HG03066 (cell line): Measurements from ENCODE around the gene UNG.

ENCODE experiments used
- ATAC-seq: cut with Tn5 transposase; IDR thresholded peaks from one replicate; pipeline ENCODE4 v1.9.1; 2021; ENCODE audit warnings: low read depth; ENCODE audit not compliant: unreplicated experiment

The UNG gene

DNA sequence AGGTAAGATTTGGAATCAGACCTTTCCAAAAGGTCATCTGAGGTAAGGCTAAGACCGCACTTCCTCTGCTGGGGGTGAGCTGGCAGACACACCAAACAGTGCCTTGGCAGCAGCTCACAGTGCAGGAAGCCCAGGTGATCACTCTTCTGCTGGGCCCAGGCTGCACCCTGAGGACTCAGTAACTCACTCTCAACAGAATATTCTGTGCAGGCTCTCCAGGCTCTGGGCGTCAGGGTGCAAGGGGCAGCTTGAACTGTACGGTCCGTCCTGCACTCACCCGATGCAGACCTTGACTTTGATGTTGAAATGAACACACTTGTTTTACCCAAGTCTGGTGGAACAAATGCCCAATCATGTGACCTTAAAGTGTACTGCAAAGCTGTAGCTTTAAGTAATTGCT lies 10.1 kb upstream of the UNG start:
- no peak for ATAC-seq

DNA sequence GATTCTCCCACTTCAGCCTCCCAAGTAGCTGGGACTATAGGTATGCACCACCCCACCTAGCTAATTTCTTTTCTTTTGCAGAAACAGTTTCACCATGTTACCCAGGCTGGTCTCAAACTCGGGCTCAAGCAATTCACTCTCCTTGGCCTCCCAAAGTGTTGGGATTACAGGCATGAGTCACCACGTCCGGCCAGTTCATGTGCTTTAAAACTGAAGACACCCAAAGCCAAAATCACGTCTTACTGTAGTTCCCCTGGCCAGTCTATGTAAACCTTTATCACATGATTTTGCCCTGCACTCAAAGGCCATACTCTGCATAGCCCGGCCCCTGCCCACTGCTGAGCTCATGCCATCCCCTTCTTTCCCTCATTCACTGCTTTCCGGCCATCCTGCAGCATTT lies 8.6 kb upstream of the UNG start:
- ATAC-seq: no peak

DNA sequence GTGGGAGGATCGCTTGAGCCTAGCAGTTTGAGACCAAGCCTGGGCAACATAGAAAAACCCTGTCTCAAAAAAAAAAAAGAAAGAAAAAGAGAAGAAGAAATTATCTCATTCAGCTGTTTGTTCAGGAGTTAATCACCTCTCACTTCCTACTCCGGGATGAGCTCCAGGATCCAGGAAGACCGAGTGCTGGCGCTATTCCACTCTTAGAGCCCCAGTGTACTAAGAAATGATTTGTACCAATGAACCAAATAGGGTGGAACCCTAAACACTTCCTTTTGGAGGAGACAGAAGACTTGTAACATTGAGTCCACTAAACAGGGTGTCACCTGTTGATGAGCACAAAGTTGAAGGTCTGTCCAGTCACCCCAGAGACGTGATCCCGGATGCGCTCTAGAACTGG lies 7.7 kb upstream of the UNG start:
- ATAC-seq: no peak

DNA sequence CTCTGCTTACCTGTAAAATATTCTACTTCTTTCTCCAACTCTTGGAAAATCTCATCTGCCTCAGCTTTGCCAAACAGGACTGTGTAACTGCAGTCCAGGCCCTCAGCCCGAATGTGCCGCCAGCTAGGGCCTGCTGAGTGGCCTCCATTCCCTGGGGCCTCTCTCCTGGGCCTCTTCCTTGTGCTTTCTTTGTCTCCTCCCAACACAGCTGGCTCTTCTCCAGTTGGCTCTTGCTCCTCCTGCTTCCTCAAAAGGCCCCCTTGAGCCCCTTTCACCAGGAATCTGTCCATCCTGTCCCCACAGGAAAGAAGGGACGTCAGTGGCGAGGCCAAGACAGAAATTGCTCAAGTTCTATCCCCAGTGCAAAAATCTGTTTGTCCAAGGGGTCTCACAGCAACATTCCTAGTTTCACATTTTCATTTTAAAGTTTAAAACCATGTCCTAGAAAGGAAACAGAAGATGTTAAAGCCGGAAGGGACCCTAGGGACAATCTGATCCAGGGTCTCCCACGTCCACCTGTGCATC lies 4.8 kb upstream of the UNG start:
- no peak for ATAC-seq

DNA sequence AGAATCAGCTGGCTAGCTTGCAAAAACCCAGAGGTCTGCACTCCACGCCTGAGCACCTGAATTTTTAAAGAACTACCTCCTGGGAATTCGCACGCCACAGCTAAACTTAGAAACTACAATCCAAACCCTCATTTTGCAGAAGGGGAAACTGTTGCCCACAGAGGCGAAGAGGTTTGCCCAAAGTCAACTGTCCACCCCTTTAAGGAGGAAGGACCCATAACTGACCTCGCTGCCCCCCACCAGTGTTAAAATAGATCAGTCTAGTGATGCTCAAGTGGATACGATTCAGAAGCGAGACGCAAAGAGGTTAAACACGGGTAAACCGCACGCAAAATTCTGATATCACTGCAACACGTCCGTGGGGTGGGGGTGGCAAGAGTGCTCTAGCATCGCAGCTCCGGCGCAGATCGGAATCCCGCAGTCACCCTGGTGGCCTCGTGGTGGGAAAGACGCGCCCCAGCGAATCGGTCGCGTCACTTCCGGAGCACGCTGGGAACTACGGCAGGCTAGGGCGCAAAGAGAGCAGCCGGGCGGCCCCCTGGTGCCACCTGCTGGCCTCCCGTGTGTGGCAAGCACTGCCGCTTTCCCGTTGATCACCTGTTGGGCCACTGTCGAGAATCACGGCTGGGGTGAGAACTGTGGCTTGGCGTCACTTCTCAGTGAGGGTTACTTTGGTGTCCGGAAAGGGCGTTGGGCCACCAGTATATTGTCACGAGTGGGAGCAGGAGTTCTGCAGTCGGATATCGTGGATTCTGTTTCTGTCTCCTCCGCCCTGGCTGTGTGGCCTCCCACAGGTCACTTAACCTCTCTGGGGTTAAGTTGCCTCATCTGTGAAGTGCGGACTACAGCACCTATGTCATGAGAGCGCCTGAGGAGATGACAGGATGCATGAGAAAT lies 4.1 kb upstream of the UNG start, which contains the start of gene ALKBH2:
Gene ALKBH2 (minus strand): TSS at position 451 of the 897 bp plus-strand sequence. CDS start 686 bp downstream, outside the sequence.
- peak; percentile 63 for ATAC-seq

DNA sequence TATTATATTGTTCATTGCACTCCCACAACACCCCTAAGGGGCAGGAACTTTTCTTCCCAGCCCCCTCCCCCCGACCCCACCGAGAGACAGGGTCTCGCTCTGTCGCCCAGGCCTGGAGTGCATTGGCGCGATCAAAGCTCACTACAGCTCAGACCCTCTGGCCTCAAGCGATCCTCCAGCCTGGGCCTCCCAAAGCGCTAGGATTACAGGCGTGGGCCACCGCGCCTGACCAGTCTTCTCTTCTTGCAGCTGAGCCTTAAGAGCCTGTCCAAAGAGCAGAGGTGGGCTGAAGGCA lies 310 bp upstream of the UNG start:
- no peak for ATAC-seq

DNA sequence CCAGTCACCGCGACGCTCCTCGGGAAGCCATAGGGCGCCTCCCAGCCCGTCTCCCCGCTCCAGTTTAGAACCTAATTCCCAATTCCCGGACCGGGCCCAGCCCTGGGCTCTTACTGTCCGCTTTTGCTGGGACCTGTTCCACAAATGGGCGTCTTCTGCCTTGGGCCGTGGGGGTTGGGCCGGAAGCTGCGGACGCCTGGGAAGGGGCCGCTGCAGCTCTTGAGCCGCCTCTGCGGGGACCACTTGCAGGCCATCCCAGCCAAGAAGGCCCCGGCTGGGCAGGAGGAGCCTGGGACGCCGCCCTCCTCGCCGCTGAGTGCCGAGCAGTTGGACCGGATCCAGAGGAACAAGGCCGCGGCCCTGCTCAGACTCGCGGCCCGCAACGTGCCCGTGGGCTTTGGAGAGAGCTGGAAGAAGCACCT lies 797 bp downstream of the UNG start:
- peak; percentile 35 for ATAC-seq

DNA sequence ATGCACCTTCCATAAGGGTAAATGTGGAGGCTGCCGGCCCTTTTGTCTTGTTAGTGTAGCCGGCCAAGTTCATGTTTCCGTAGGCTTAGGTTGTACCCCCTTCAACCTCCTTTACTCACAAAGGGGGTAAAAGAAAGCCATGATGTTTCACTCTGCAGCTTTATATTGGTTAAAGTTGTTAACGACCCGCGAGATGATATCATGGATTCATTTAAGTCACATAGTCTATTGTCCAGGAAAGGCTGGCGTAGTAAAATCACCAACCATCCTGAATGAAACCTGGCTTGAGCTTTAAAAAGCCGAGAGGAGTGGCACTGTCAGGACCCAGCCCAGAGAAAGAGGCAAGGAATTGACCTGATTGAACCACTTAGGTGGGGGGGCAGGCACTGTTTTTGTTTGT lies 1.3 kb downstream of the UNG start:
- no peak for ATAC-seq

DNA sequence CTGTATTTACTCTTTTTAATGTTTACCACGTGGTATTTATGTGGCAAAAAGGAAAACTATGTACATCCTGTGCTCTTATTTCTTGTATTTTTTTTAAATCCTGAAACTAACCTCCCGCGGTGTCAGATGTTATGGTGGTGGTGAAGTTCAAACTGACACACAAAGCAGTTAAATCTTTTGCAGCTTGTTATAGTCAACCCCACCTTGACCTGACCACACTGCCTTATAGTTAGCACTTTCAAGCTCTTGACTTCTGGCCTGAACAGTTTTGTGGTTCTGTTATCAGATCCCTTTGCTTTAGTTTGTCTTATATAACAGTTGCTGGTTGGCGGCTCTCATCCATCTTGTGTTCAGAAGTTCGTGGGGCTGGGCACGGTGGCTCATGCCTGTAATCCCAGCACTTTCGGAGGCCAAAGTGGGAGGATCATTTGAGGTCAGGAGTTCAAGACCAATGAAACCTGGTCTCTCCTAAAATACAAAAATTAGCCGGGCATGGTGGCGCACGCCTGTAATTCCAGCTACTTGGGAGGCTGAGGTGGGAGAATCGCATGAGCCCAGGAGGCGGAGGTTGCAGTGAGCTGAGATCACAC lies 2.1 kb downstream of the UNG start:
- ATAC-seq: no peak

DNA sequence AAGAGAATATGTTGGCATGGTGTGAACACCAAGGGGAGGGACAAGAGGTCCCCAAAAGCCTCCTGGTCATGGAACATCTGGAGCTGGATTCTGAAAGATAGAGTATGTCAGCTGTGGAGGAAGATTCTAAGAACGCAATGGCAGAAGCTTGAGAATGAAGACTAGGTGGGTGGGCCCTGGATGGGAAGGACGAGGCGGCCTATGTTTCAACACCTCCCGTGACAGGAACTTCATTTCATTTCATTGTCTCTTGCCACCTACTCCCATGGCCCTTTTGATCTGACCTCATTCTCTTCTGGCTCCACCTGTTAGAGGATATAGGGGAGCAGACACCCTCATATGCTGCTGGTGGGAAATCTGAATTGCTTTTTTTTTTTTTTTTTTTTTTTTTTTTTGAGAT lies 3.3 kb downstream of the UNG start:
- ATAC-seq: no peak

DNA sequence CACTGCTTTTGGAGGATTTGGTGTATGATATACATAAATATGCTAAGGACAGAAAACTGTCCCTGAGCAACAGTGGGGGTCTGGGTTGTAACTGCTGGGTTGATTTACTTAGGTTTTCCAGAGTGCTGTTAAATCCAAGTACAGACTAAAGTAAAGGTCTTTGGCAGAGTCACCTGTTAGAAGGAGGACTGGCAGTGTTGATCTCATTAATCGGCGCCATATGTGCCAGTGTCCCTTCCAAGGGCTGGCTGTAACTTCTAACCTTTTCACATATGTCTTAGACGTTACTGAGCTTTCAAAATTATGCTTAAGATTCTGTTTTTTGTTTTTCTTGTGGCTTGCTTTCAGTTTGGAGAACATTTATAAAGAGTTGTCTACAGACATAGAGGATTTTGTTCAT lies 5.1 kb downstream of the UNG start:
- ATAC-seq: no peak

DNA sequence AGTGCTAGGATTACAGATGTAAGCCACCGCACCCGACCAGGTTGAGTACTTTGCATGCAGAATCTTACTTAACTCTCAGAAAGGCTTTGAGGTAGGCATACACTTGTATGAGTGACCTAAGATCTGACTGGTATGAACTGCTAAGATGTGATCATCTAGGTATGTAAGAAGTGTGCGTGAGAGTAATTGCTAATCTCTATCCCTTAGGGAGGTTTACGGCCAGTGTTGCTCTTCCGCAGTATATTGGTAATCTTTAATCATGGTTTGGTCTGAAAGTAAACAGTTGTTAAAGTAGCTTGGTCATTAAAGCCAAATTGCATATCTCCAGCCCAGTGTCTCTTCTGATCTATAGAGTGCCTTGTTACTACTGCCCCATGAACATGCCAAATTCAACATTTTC lies 7.8 kb downstream of the UNG start:
- ATAC-seq: no peak

DNA sequence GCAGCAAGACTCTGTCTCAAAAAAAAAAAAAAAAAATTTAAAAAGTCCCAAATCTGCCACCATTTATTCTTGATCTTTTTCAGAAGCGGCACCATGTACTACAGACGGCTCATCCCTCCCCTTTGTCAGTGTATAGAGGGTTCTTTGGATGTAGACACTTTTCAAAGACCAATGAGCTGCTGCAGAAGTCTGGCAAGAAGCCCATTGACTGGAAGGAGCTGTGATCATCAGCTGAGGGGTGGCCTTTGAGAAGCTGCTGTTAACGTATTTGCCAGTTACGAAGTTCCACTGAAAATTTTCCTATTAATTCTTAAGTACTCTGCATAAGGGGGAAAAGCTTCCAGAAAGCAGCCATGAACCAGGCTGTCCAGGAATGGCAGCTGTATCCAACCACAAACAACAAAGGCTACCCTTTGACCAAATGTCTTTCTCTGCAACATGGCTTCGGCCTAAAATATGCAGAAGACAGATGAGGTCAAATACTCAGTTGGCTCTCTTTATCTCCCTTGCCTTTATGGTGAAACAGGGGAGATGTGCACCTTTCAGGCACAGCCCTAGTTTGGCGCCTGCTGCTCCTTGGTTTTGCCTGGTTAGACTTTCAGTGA lies 12.5 kb downstream of the UNG start:
- ATAC-seq: no peak

DNA sequence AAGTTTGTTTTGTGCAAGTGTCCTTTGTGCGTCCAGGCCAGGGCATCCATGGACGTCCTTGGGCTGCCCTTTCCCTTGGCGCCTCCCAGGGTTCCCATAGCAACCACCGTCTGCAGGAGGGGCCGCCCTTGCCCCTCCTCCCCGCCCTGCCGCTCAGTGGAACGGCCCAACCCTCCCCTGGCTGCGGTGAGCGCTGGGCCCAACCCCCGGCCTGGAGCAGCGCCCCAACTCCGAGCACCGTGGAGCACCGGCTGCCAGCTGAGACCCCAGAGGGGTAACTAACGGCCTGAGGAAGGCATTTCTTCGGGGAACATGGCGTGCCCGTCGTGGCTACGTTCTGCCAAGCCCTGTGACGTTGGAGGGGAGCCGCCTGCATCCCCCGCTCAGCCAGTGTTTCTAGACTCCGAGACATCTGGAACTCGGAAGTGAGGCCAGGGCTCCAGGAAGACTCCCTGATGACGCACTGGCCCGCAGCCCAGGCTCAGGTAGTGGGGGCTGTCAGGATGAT lies 13.6 kb downstream of the UNG start:
- no peak for ATAC-seq

DNA sequence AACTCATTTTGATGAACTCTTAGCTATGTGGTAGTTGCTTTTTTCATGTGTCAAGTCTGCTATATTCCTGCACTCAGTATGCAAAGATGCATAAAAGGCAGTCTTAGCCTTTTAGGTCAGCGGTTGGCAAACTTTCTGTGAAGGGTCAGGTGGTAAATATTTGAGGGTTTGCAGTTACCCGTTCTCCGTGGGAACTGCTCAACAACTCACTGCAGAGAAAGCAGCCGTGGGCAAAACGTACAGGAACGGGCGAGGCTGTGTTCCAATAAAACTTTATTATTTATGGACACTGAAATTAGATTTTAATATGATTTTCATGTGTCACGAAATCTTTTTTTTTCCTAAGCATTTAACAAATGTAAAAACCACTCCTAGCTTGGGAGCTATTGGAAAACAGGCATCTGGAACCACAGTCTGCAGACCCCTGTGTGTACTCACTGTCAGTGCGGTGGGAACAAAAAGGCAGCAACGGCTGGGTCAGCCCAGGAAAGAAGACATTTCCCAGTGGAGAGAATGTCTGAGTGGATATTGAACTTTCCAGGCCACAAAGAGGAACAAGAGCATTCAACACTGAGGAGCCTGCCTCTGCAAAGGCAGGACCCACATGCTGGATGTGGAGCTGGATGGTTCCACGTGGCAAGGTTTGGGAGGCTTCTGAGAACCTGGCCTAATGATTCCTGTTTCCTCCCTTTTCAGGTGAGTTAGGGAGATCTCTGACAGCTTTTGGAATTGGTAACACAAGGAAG lies 15.5 kb downstream of the UNG start:
- ATAC-seq: no peak

DNA sequence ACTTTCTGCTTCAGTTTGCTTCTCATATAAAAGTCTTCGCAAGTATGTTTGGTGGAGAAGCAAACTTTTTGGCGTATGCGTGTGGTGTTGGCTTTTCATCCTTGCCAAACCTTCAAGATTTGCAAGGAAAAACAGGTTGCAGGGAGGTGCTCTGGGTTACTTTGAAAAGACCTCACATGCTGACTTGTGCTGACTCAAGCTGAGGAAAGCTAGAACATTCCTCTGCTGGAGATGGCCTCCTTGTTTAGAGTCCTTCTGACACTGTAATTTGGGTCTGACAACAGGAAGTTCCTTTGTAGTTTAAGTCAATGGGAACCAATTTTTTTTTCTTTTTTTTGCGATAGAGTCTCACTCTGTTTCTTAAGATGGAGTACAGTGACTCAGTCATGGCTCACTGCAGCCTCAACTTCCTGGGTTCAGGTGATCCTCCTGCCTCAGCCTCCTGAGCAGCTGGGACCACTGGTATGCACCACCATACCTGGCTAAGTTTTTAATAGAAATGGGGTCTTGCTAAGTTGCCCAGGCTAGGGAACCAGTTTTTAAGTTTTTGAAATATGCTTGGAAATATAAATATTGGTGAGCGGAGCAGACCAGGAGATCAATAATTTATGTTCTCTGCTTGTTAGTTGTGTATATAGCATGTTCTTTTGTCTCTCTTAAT lies 16.4 kb downstream of the UNG start:
- no peak for ATAC-seq

DNA sequence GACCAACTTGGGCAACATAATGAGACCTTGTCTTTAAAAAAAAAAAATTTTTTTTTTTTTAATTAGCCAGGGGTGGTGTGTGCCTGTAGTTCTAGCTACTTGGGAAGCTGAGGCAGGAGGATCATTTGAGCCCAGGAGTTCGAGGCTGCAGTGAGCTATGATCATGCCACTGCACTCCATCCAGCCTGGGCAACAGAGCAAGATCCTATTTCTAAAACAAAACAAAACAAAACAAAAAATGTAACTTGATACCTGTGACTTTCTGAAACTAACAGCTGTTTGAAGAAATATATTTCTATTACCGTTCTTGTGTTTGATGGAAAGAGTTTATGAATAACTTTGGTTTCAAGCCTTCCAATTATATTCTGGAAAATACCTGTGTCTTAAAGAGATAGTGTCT lies 17.2 kb downstream of the UNG start:
- ATAC-seq: no peak

DNA sequence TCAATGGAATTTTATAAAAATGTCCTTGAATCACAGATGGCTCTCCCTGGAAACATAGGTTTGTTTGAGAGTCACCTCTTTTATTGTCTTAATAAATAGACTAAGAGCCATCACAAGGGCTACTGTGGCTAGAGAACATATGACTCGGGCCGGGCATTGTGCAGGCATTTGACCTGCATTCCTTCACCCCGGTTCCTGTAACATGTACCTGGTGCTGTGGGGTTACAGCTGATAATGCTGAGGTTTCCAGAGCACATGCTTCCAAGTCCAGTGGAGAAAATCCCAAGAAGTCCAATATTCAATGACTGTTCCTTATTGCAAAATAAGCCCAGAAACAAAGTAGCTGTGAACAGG lies 18.0 kb downstream of the UNG start:
- no peak for ATAC-seq

DNA sequence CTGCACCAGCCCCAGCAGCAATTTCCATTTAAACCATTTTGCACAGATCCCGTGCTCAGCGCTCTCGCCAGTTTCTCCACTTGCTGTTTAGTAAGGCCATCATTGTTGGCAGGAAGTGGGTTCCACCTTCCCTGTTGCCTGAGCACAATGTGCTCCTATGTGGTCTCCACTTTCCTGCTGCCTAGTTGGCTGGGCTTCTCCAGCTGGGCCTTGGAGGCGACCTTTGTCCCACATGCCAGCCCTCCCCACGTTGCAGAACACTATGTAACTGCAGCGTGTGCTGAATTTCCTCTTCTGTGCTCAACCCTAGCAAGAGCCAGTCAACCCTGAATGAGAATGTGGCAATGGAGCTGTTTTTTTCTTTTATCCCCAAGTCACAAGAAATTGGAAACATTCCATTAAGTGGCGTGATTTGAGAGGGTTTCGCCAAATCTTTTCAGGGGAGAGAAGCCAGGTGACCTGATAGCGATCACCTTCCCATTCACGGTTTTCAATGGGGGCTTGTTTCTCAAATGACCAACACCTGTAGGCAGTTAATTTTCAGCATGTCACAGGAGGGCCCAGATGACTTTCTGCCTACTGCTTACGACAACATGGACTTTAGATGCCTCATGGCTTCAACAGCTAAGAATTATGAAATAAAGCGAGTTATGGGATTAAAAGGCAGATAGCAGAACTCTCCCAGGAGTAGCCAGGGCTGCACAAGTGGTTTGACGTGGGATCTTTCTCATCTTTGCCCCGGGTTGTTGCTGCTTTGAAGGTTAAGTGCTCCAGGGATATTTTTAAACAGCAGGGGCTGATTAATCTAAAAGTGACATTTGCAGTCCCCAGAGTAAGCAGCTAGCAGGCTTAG lies 18.6 kb downstream of the UNG start, which contains the start of gene ACACB:
Gene ACACB (plus strand): TSS at position 830 of the 853 bp plus-strand sequence. CDS start 22,819 bp downstream, outside the sequence.
- no peak for ATAC-seq
